ENCODE measurements around the gene EAF1.

The EAF1 gene

GRCh38 chr3:15486979-15487378 lies 59.6 kb downstream of the EAF1 start:
- DNase-seq, result no peak

GRCh38 chr3:15488002-15488401 lies 60.6 kb downstream of the EAF1 start:
- no peak for DNase-seq

- DNase-seq, result no peak
These were observed 62.8 kb downstream of the EAF1 start for GRCh38 chr3:15490158-15490557.

- DNase-seq, result no peak
These were observed 63.7 kb downstream of the EAF1 start for GRCh38 chr3:15491143-15491542.
